Measurements from ENCODE around the gene RBPMS2.

Gene RBPMS2

DNA sequence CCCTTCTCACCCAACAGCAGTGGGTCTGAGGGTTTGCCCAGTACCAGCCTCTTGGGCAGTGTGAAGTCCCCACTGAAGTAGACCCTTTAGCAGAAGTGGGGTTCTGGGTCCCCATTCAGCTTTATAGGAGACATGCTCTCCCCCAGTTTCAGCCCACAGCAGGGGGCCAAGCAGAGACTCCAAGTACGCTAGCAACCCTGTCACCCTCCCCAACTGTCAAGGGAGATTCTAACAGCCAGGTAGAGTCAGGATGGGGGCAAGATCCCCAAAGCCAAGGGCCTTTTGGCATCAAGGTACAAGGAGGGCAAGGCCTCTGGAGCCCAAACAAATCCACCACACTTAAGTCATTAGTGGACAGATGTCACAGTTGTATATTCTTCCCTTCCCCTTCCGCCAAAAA, 1.8 kb downstream of the RBPMS2 start:
- Histone ChIP-seq H3K27me3 (peaks cover 92% of the 10 kb centered on the region), H3K36me3 (no peaks in the 10 kb centered on the region), H3K4me1 (ENCODE audit: control insufficient read depth in 1 of 2, insufficient read depth in 1 of 2, low read depth in 1 of 2, low read length in 1 of 2) (peaks cover 0 to 11% of the 10 kb centered on the region in 2 experiments), H3K9me3 (no peaks in the 10 kb centered on the region), H3K27ac (no peak overlapping the region), H3K4me3 (ENCODE audit: low read depth in 1 of 2, low read length in 1 of 2) (no peak overlapping the region)
- TF ChIP-seq CTCF (IDR thresholded peaks at IDR 0.05), result no peak

GRCh38 chr15:64772964-64773363, 2.4 kb downstream of the RBPMS2 start:
- peaks cover 86% of the 10 kb centered on the region for H3K27me3 ChIP-seq
- H3K27ac ChIP-seq, result no peak overlapping the region
- no peaks in the 10 kb centered on the region for H3K9me3 ChIP-seq
- no peak for TF ChIP-seq CTCF (IDR thresholded peaks at IDR 0.05)
- peaks cover 0 to 11% of the 10 kb centered on the region in 2 experiments for H3K4me1 ChIP-seq (ENCODE audit: control insufficient read depth in 1 of 2, insufficient read depth in 1 of 2, low read depth in 1 of 2, low read length in 1 of 2)
- H3K36me3 ChIP-seq, result no peaks in the 10 kb centered on the region
- H3K4me3 ChIP-seq (ENCODE audit: low read depth in 1 of 2, low read length in 1 of 2), result no peak overlapping the region

DNA sequence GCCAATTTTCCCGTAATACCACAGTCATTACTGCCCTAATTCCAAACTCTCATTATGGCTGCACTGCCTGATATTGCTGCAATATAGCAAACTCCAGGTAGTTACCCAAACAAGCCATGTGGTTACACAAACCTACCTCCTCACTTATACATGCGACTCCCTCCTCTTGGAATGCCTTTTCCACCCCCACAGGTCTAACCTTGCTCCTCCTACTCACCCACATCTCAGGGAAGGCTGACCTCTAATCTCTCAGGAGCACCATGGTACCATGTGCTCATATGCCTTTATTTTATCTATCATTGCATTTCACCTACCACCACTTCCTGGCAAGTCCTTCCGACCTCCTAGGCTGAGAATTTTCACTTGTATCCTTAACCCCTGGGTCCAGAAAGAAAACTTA, 2.9 kb downstream of the RBPMS2 start:
- H3K4me3 ChIP-seq (ENCODE audit: low read depth in 1 of 2, low read length in 1 of 2), result no peak overlapping the region
- no peaks in the 10 kb centered on the region for H3K9me3 ChIP-seq
- H3K36me3 ChIP-seq, result no peaks in the 10 kb centered on the region
- no peak overlapping the region for H3K27ac ChIP-seq
- H3K4me1 ChIP-seq (ENCODE audit: control insufficient read depth in 1 of 2, insufficient read depth in 1 of 2, low read depth in 1 of 2, low read length in 1 of 2), result peaks cover 0 to 11% of the 10 kb centered on the region in 2 experiments
- H3K27me3 ChIP-seq, result peaks cover 81% of the 10 kb centered on the region
- no peak for TF ChIP-seq CTCF (IDR thresholded peaks at IDR 0.05)

- Histone ChIP-seq H3K4me3 (ENCODE audit: low read depth in 1 of 2, low read length in 1 of 2) (no peak overlapping the region), H3K9me3 (no peaks in the 10 kb centered on the region)
- no peak for TF ChIP-seq CTCF (IDR thresholded peaks at IDR 0.05)
Measured at GRCh38 chr15:64770626-64771025, 4.8 kb downstream of the RBPMS2 start.

DNA sequence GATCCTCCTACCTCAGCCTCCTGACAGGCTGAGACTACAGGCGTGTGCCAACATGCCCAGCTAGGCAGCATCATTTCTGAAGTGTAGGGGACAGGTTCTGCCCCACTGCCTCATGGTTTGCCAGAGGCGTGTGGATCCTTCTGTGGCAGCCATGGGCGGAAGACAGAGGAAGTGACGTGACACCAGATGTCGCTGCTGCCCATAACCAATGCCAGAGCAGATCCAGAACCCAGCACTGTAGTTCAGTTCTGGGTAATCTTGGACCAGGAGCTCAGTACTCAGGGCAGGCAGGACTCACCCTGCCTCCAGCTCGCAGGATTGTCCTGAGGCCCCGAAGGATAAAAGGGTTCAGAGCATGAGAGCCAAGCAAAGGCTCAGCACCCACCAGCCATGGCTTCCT, 8.2 kb downstream of the RBPMS2 start:
- no peak overlapping the region for H3K27ac ChIP-seq
- H3K36me3 ChIP-seq, result no peaks in the 10 kb centered on the region
- TF ChIP-seq CTCF (IDR thresholded peaks at IDR 0.05), result no peak
- H3K9me3 ChIP-seq, result no peaks in the 10 kb centered on the region
- no peak overlapping the region for H3K4me3 ChIP-seq (ENCODE audit: low read depth in 1 of 2, low read length in 1 of 2)
- H3K4me1 ChIP-seq (ENCODE audit: control insufficient read depth in 1 of 2, insufficient read depth in 1 of 2, low read depth in 1 of 2, low read length in 1 of 2), result no peaks in the 10 kb centered on the region
- H3K27me3 ChIP-seq, result peaks cover 32% of the 10 kb centered on the region

More at GRCh38 chr15:64770626-64771025, 4.8 kb downstream of the RBPMS2 start:
- Histone ChIP-seq H3K4me1 (ENCODE audit: control insufficient read depth in 1 of 2, insufficient read depth in 1 of 2, low read depth in 1 of 2, low read length in 1 of 2) (peaks cover 0 to 6% of the 10 kb centered on the region in 2 experiments), H3K27ac (no peak overlapping the region), H3K27me3 (peaks cover 66% of the 10 kb centered on the region), H3K36me3 (no peaks in the 10 kb centered on the region)

GRCh38 chr15:64766058-64766457, 9.3 kb downstream of the RBPMS2 start:
- H3K27me3 ChIP-seq, result peaks cover 20% of the 10 kb centered on the region
- no peak overlapping the region for H3K4me3 ChIP-seq (ENCODE audit: low read depth in 1 of 2, low read length in 1 of 2)
- no peak for TF ChIP-seq CTCF (IDR thresholded peaks at IDR 0.05)
- H3K36me3 ChIP-seq, result no peaks in the 10 kb centered on the region
- H3K4me1 ChIP-seq (ENCODE audit: control insufficient read depth in 1 of 2, insufficient read depth in 1 of 2, low read depth in 1 of 2, low read length in 1 of 2), result no peaks in the 10 kb centered on the region
- H3K9me3 ChIP-seq, result no peaks in the 10 kb centered on the region
- no peak overlapping the region for H3K27ac ChIP-seq
